Osteocyte (in vitro differentiated cells): ENCODE data around the gene GIMAP8. TPM values are rescaled to one million over a fixed set of nuclear protein-coding genes. Genes with fewer than 3 reads are reported as not detected.

ENCODE experiments used
- DNase-seq: peaks from one replicate; pipeline ENCODE4 v3.0.0; 2021; ENCODE audit warnings: mixed read lengths; ENCODE audit not compliant: unreplicated experiment; ENCODE audit errors: extremely low spot score
- H3K27ac Mint-ChIP-seq: one replicate; pipeline ENCODE4 v1.8.0; 2021; ENCODE audit warnings: mild to moderate bottlenecking, mixed read lengths; ENCODE audit not compliant: unreplicated experiment
- H3K27me3 Mint-ChIP-seq: one replicate; pipeline ENCODE4 v1.8.0; 2021; ENCODE audit warnings: mixed read lengths; ENCODE audit not compliant: unreplicated experiment
- H3K36me3 Mint-ChIP-seq: one replicate; pipeline ENCODE4 v1.8.0; 2021; ENCODE audit warnings: mixed read lengths; ENCODE audit not compliant: unreplicated experiment
- H3K4me1 Mint-ChIP-seq: one replicate; pipeline ENCODE4 v1.8.0; 2021; ENCODE audit warnings: mixed read lengths; ENCODE audit not compliant: unreplicated experiment
- H3K4me3 Mint-ChIP-seq: one replicate; pipeline ENCODE4 v1.8.0; 2021; ENCODE audit warnings: mild to moderate bottlenecking, moderate library complexity, mixed read lengths; ENCODE audit not compliant: unreplicated experiment
- H3K9me3 Mint-ChIP-seq: one replicate; pipeline ENCODE4 v1.8.0; 2021; ENCODE audit warnings: mixed read lengths; ENCODE audit not compliant: unreplicated experiment
- total RNA-seq: library from RNA; stranded (reverse); gene quantifications from 2 replicates; pipeline ENCODE4 v1.2.1, GENCODE V29; 2021
- TF ChIP-seq, protein P1 (sequence below): fragments of 200-600 bp; sonication (generic); IDR thresholded peaks from 2 replicates; pipeline ENCODE4 v1.5.0; 2021; ENCODE audit warnings: antibody characterized with exemption, mild to moderate bottlenecking, moderate library complexity

GIMAP8 gene
- total RNA-seq, 1 donor from 2014 or later, result not detected

DNA sequence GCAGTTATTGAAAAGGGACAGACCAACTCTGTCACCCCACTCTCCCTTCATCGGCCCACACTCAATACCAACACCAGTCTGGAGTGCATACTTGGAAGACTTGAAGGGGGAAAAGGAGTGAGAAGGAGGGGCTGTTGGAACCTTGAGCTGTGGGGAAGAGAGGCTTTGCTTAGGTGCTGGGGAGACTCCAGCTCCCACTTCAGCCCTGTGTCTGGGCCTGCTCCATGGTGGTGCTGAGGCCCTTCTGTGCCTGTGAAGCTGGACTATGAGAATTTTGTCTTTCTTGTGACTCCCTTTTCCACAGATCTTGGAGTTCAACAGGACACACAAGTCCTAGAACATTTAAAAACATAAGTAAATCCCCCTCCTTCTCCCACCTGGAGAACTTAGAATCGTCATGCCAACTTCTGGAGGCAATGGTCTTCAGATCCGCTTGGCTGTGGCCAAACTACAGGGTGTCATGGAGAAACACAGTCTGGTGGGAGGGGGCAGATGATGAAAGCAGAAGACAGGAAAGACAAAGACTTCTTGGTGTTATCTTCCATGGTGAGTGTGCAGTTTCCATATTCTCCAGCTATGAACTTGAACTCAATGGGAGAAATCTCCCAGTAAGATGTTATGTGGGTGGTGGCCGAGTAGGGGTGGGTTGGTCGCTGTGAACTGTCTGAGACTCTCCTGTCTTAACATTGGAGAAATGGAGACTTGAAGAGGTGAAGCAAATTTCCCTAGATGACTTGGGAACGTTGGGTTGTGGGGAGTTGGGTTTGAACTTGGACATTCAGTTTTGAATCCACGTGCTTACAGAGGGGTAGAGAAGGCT lies 18.4 kb upstream of the GIMAP8 start:
- Mint-ChIP-seq H3K4me3 (no peak overlapping the region), H3K27me3 (peaks cover 2% of the 10 kb centered on the region), H3K9me3 (no peaks in the 10 kb centered on the region), H3K27ac (no peak overlapping the region), H3K36me3 (no peaks in the 10 kb centered on the region), H3K4me1 (peaks cover 21% of the 10 kb centered on the region)
- TF ChIP-seq, protein P1, sequence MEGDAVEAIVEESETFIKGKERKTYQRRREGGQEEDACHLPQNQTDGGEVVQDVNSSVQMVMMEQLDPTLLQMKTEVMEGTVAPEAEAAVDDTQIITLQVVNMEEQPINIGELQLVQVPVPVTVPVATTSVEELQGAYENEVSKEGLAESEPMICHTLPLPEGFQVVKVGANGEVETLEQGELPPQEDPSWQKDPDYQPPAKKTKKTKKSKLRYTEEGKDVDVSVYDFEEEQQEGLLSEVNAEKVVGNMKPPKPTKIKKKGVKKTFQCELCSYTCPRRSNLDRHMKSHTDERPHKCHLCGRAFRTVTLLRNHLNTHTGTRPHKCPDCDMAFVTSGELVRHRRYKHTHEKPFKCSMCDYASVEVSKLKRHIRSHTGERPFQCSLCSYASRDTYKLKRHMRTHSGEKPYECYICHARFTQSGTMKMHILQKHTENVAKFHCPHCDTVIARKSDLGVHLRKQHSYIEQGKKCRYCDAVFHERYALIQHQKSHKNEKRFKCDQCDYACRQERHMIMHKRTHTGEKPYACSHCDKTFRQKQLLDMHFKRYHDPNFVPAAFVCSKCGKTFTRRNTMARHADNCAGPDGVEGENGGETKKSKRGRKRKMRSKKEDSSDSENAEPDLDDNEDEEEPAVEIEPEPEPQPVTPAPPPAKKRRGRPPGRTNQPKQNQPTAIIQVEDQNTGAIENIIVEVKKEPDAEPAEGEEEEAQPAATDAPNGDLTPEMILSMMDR, result no peak
- DNase-seq, result peak; percentile 11

DNA sequence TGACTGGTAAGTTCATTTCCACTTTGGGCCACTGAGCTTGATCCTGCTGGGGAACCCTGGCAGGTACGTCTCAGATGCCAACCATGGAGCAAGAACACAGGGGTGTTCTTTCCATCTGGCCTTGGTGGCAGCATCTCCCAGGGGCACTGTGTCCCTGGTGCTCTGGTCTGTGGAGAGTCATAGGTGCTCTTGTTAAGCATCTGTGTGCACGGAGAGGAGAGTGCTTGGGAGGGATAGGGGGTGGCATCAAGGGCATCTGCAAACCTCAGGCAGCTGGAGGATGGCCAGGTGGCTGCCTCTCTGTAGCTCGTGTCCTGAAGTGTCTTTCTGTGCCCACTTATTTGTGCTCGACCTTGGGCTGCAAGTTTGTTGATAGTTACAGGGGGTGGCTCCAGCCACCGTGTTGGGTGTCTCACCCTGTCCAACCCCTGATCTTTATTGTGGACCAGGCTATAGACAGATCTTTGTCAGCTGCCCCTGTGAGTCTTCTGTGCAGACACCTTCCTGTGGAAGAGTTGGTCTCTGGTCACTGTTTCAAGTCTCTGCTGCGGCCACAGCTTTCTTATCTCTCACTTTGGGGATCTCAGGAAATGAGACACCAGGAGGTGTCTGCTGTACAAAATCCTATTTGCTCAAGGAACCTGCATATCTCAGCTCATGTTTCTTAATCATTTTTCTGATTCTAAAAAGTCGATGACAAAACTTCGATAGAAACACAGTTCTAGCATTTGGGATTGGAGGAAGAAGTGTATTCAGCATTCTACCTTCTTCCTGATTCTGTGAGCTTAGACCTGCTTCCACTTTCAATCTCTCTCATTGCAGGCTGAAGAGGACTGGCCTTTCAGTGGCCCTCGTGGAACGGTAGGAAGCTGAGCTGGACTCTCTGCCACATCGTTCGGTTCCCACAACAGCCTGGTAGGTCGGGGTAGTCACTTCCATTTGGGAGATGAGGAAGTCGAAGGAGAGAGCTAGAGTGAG lies 17.2 kb upstream of the GIMAP8 start:
- H3K4me1 Mint-ChIP-seq, result peaks cover 17% of the 10 kb centered on the region
- peaks cover 4% of the 10 kb centered on the region for H3K27me3 Mint-ChIP-seq
- H3K36me3 Mint-ChIP-seq, result no peaks in the 10 kb centered on the region
- DNase-seq, result peak; percentile 59
- H3K9me3 Mint-ChIP-seq, result no peaks in the 10 kb centered on the region
- TF ChIP-seq, protein P1, result no peak
- H3K4me3 Mint-ChIP-seq, result no peak overlapping the region
- no peak overlapping the region for H3K27ac Mint-ChIP-seq

DNA sequence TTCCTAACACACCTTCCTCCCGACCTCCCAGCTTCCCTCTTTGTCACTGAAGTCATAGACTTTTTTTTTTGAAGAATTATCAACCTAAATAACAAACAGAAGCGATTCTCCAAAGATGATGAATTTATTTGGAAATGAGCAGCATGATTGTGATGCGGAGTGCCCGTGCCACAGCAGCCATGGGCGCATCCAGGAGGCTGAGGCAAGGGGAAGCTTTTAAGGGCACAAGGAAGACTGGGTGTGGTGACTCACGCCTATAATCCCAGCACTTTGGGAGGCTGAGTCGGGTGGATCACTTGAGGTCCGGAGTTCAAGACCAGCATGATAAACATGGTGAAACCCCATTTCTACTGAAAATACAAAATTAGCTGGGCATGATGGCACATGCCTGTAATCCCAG lies 16.2 kb upstream of the GIMAP8 start:
- H3K4me1 Mint-ChIP-seq, result peaks cover 6% of the 10 kb centered on the region
- H3K36me3 Mint-ChIP-seq, result no peaks in the 10 kb centered on the region
- TF ChIP-seq, protein P1, result no peak
- peak; percentile 42 for DNase-seq
- H3K27ac Mint-ChIP-seq, result no peak overlapping the region
- no peak overlapping the region for H3K4me3 Mint-ChIP-seq
- peaks cover 6% of the 10 kb centered on the region for H3K27me3 Mint-ChIP-seq
- H3K9me3 Mint-ChIP-seq, result no peaks in the 10 kb centered on the region

DNA sequence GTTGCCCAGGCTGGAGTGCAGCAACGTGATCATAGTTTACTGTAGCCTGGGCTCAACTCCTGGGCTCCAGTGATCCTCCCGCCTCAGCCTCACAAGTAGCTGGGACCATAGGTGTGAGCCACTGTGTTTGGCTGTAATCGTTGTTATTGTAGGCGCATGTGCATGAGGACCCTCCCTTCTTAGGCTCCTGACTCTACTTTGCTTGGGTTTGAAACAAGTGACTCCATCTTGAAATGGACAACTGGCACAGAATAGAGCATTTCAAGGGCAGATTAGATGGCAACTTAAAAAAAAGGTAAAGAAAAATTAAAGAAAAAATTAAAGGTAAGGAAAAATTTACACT lies 15.4 kb upstream of the GIMAP8 start:
- DNase-seq, result no peak
- H3K36me3 Mint-ChIP-seq, result no peaks in the 10 kb centered on the region
- no peaks in the 10 kb centered on the region for H3K4me1 Mint-ChIP-seq
- H3K27me3 Mint-ChIP-seq, result peaks cover 8% of the 10 kb centered on the region
- no peak overlapping the region for H3K4me3 Mint-ChIP-seq
- H3K27ac Mint-ChIP-seq, result no peak overlapping the region
- no peaks in the 10 kb centered on the region for H3K9me3 Mint-ChIP-seq
- TF ChIP-seq, protein P1, result no peak
